HG03457 (cell line): Measurements from ENCODE around the gene HYPK.

Source experiments
- ATAC-seq: cut with Tn5 transposase; IDR thresholded peaks from one replicate; pipeline ENCODE4 v1.9.1; 2021; ENCODE audit warnings: moderate number of reproducible peaks; ENCODE audit not compliant: unreplicated experiment

The HYPK gene, protein sequence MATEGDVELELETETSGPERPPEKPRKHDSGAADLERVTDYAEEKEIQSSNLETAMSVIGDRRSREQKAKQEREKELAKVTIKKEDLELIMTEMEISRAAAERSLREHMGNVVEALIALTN

GRCh38 chr15:43800286-43801141 lies at the start of gene HYPK:
Gene HYPK, plus strand, starts transcription at chr15:43800599. Its CDS starts 24 bp downstream, at chr15:43800623.
- ATAC-seq: peak; percentile 59

- ATAC-seq: no peak
Measured at GRCh38 chr15:43751885-43752284, 48.5 kb upstream of the HYPK start.

DNA sequence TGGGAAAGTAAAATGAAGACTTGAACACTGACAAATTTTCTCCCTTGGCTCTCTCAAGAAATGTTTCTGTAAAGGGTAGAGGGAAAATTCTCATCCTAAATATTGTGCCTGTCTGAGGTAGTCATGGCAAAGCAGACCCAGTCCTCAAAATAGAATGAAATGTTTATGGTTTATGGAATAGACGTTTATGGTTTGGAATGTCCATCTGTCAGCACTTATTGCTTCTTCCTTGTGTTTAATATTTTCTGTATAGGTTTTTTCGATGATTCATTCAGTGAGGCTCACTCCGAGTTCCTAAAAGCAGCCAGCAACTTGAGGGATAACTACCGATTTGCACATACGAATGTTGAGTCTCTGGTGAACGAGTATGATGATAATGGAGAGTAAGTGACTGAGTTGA lies 37.6 kb upstream of the HYPK start:
- no peak for ATAC-seq

- ATAC-seq: no peak
Measured at GRCh38 chr15:43763819-43764446, 36.5 kb upstream of the HYPK start.

DNA sequence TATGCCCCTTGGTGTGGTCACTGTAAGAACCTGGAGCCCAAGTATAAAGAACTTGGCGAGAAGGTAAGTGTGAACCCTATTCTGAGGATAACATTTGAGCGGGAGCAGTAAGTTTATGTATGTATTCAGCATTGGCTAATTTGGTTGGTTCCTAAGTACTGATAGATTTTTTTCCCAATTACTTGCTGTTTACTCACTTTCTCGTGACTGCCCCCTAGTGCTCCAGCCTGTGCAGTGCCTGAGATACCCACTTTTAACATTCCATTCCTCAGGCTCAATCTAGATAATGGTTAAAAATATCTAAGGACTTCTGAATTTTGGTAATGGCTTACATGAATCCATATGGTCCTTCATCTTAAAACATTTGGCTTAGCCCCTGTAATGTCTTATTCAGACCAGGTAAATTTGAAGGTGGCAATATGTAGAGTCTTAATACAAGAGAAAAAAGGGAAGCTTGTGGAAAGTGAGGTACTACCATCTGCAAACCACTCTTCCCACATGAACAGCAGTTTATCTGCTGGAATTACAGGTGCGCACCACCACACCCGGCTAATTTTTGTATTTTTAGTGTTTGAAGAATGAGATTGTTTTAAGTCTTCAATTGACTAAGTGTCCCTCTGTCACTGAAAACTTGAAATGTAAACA lies 30.7 kb upstream of the HYPK start:
- no peak for ATAC-seq

- no peak for ATAC-seq
Measured at GRCh38 chr15:43771816-43772215, 28.6 kb upstream of the HYPK start.

- no peak for ATAC-seq
Measured at GRCh38 chr15:43772624-43773023, 27.8 kb upstream of the HYPK start.

DNA sequence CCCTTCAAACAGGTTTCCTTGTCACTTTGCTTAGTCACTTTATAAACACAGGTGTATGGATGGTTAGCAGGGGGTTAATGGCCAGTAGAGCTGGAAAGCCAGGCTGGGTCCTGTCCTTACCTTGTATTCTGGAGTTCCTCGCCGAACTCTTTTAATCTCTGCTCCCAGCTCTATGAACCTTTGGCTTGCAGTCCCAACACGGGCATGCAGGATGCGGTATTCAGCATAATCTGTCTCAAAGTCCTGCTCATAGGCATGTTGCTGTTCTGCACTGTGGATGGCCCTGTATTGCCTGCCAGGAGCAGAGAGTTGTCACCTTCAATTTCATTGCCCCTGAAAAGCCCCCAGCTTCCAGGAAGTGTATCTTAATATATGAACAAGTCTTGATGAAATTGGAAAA lies 26.3 kb upstream of the HYPK start:
- ATAC-seq: no peak

DNA sequence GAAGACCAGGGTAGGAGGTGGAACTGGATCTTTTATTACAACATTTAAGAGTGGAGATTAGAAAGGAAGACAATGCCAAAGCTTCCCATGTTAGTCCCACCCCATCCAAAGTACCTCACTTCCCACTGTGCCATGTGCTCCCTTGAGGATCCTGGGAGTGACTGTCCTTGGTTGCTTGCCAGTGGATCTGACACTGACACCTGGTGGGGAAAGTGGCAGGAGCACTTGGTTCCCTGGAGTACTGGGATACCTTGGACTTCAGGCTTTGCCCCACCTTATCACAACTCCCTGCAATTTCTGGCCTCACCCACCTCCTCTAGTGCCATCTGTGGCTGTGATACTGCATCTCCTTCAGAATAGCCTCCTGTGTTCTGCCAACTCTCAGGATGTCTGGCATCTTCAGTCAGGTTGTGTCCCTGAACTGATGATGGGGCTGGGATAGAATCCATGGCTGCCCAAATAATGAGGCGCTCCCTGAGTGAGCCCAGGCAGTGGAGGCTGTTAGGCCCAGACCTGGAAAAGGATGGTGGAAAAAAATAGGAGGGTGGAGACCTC lies 24.9 kb upstream of the HYPK start:
- no peak for ATAC-seq

GRCh38 chr15:43776101-43776717 lies 24.2 kb upstream of the HYPK start:
- ATAC-seq: peak; percentile 57

GRCh38 chr15:43776718-43777266 lies 23.6 kb upstream of the HYPK start, which contains the start of gene ELL3:
Gene ELL3, minus strand, starts transcription at chr15:43776966. Its CDS starts 65 bp downstream, at chr15:43776901.
- peak; percentile 25 for ATAC-seq

- peak; percentile 43 for ATAC-seq
Measured at GRCh38 chr15:43777267-43777914, 23.0 kb upstream of the HYPK start.

GRCh38 chr15:43779016-43779415 lies 21.4 kb upstream of the HYPK start:
- no peak for ATAC-seq

DNA sequence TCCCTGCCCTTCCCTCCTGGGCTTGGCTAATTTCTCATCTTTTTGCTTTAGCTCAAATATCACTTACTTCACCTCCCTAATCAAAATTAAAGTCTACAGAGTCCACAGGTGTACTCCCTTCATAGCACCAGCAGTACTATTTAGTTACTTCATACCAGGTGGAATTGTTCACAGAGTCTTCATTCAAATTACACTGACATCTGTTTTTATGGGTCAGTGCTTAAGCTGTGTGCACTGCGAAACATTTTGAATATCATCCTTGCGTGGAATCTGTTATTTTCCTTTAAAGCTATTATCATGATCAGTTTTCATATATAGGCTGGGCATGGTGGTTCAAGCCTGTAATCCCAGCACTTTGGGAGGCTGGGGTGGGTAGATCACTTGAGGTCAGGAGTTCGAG lies 11.0 kb upstream of the HYPK start:
- no peak for ATAC-seq

GRCh38 chr15:43791993-43792760 lies 8.2 kb upstream of the HYPK start, which contains the start of gene SERF2:
Gene SERF2, plus strand, starts transcription at chr15:43792320. Its CDS starts 57 bp downstream, at chr15:43792377.
- ATAC-seq: peak; percentile 81

- no peak for ATAC-seq
Measured at GRCh38 chr15:43792761-43793476, 7.5 kb upstream of the HYPK start.

GRCh38 chr15:43793647-43794046 lies 6.8 kb upstream of the HYPK start:
- ATAC-seq: no peak

DNA sequence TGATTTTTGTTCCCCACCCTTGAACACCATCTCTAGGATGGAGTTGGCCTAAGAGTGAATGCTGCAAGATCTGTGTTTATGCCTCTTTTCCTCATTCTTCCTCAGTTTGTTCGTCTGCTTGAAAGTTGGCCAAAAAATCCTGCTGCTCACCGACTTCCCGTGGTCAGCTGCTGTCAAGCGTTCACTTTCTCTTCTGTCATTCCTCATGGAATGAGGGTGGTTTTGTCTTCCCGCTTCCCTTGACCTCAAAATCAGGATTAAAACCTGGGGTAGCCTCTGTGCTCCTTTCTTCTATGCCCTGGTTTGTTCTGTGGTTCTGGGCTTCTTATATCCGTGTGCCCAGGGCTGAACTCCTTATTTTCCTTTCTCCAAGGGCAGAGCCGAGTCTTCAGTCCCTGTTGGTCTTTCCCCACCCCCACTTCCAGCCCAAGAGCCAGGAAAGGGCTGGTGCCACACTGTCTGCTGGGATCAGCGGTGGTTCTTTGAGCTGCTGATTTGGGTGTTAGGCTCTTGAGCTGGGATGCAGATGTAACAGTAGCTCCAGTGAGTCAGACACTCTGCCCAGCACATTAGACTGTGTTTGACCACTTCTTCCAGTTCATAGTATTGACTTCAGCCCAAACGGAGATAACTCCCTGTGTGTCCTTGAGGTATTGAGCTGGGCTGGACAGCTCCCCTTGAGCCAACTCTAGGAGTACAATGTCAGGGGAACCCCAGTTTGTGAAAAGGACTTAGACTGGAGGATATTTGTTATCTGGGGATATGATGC lies 5.9 kb upstream of the HYPK start:
- no peak for ATAC-seq
